K562 (cell line): ENCODE data around the gene RBMS3. TPM values are rescaled to one million over a fixed set of nuclear protein-coding genes. Genes with fewer than 3 reads are reported as not detected.

Source experiments
- ATAC-seq: fragments of 200-7000 bp; cut with Tn5 transposase; 3 replicates; pipeline ENCODE4 v1.9.1; 2020; ENCODE audit warnings: moderate library complexity
- BruUV-seq: library from RNA; stranded (reverse); fragments of 400-500 nt; replicated peaks from 2 replicates; lab custom pipeline; 2021; lab: Mats Ljungman, UMichigan
- CTCF ChIA-PET: fragments of 300-600 bp; formaldehyde crosslinking; extraction: SDS; loops from one replicate; lab custom pipeline; 2021; ENCODE audit warnings: low intra/inter-chr PET ratio; lab: Yijun Ruan, JAX
- POLR2A ChIA-PET: fragments of 300-600, 350-650 bp; sonication (Branson Sonifier 250); formaldehyde crosslinking; extraction: SDS; loops from one replicate; lab custom pipeline; 2021; ENCODE audit warnings: antibody characterized with exemption, inconsistent platforms; lab: Yijun Ruan, JAX
- DNase-seq, 4 experiments: peaks; one replicate each; pipeline versions ENCODE4 v3.0.0 to v3.0.0-alpha.2; 2011 to 2018; ENCODE audit warnings: low spot score in 3 of 4, mixed read lengths in 3 of 4; ENCODE audit errors: extremely low read depth in 1 of 4
- FAIRE-seq: peaks from 2 replicates; lab custom pipeline; 2011; peaks lifted over from hg19 to GRCh38; lab: Jason Lieb, UNC
- H2AFZ ChIP-seq: 2 replicates; pipeline ENCODE4 v1.6.0; 2011; ENCODE audit warnings: low read depth, low read length, control low read depth, inconsistent platforms
- H3K27ac ChIP-seq: fragments of 200-600 bp; 3 replicates; pipeline ENCODE4 v1.8.0; 2011; ENCODE audit warnings: low read depth, mild to moderate bottlenecking, control low read depth, inconsistent platforms, low read length, moderate library complexity, mixed read lengths; ENCODE audit errors: extremely low read depth
- H3K27me3 ChIP-seq, 2 experiments: fragments of 300-600 bp in 1 of 2; 2 replicates in 1 of 2; 3 replicates in 1 of 2; pipeline versions ENCODE4 v1.6.0 to v1.8.0; 2011; ENCODE audit warnings: inconsistent platforms in 2 of 2, low read length in 2 of 2, mild to moderate bottlenecking in 1 of 2, mixed read lengths in 1 of 2, moderate library complexity in 1 of 2; ENCODE audit not compliant: control insufficient read depth in 2 of 2, insufficient read depth in 2 of 2
- H3K36me3 ChIP-seq: fragments of 300-600 bp; 3 replicates; pipeline ENCODE4 v1.8.0; 2011; ENCODE audit warnings: mild to moderate bottlenecking, low read length, inconsistent platforms; ENCODE audit not compliant: control insufficient read depth, insufficient read depth
- H3K4me1 ChIP-seq, 2 experiments: fragments of 200-600 bp in 1 of 2; replicated peaks in 1 of 2; 2 replicates in 1 of 2; 3 replicates in 1 of 2; pipeline versions ENCODE4 v1.5.1 to v1.8.0; 2011; ENCODE audit warnings: inconsistent platforms in 2 of 2, low read length in 2 of 2, mild to moderate bottlenecking in 1 of 2, mixed read lengths in 1 of 2, moderate library complexity in 1 of 2; ENCODE audit not compliant: control insufficient read depth in 2 of 2, insufficient read depth in 2 of 2
- H3K4me2 ChIP-seq: 2 replicates; pipeline ENCODE4 v1.6.1; 2011; ENCODE audit warnings: low read length, control low read depth, inconsistent platforms, mixed read lengths; ENCODE audit not compliant: insufficient read depth
- H3K4me3 ChIP-seq: fragments of 200-600 bp; sonication (generic), shearing (Covaris generic); 2 replicates; pipeline ENCODE4 v1.5.1; 2016; ENCODE audit warnings: control low read depth, inconsistent platforms
- H3K79me2 ChIP-seq: fragments of 200-600 bp; 3 replicates; pipeline ENCODE4 v1.8.0; 2011; ENCODE audit warnings: low read length, inconsistent platforms; ENCODE audit not compliant: control insufficient read depth, insufficient read depth
- H3K9ac ChIP-seq, 2 experiments: 2 replicates each; pipeline versions ENCODE4 v1.6.0 to v1.6.1; 2011; ENCODE audit warnings: low read depth in 2 of 2, low read length in 2 of 2, control low read depth in 1 of 2, inconsistent platforms in 1 of 2, mild to moderate bottlenecking in 1 of 2, mixed read lengths in 1 of 2; ENCODE audit not compliant: insufficient read depth in 1 of 2
- H3K9me1 ChIP-seq: one replicate; pipeline ENCODE4 v1.6.0; 2011; ENCODE audit warnings: inconsistent platforms, mild to moderate bottlenecking, low read length, moderate library complexity; ENCODE audit not compliant: control insufficient read depth, insufficient read depth
- H3K9me3 ChIP-seq: replicated peaks from 2 replicates; pipeline ENCODE4 v1.5.1; 2011; ENCODE audit warnings: low read depth, low read length, inconsistent platforms; ENCODE audit not compliant: control insufficient read depth, insufficient read depth
- H4K20me1 ChIP-seq: replicated peaks from 2 replicates; pipeline ENCODE4 v1.6.1; 2011; ENCODE audit warnings: low read length, inconsistent platforms, mixed read lengths; ENCODE audit not compliant: control insufficient read depth, insufficient read depth
- CLOCK ChIP-seq: fragments of 250-450 bp; sonication (Bioruptor Pico); IDR thresholded peaks from 2 replicates; pipeline ENCODE4 v1.4.0; 2020; ENCODE audit warnings: mild to moderate bottlenecking, moderate library complexity, borderline replicate concordance
- PHTF2 ChIP-seq: fragments of 250-450 bp; sonication (Bioruptor Pico); IDR thresholded peaks from 2 replicates; pipeline ENCODE4 v1.5.0; 2021; ENCODE audit warnings: mild to moderate bottlenecking
- SMARCE1 ChIP-seq: fragments of 450-650 bp; IDR thresholded peaks from 2 replicates; pipeline ENCODE4 v1.7.1; 2016; ENCODE audit warnings: mild to moderate bottlenecking
- ZNF384 ChIP-seq: IDR thresholded peaks from 2 replicates; pipeline ENCODE4 v1.6.1; 2012; ENCODE audit warnings: low read depth, low read length, improper control_type of control experiment
- ZNF398 ChIP-seq: fragments of 250-450 bp; sonication (Bioruptor Pico); IDR thresholded peaks from 2 replicates; pipeline ENCODE4 v1.8.0; 2021; ENCODE audit warnings: moderate library complexity, mild to moderate bottlenecking, inconsistent platforms
- WGBS: fragments of 100-300 bp; shearing (Covaris generic); methylation state at CpG from one replicate; pipeline ENCODE4 v1.1.6; 2016; ENCODE audit warnings: low coverage, mixed read lengths; ENCODE audit not compliant: insufficient coverage; ENCODE audit errors: missing lambda C conversion rate; 5-methylcytosine and 5-hydroxymethylcytosine counted together
- in situ Hi-C: fragments of 300-500 bp; cut with MboI; formaldehyde crosslinking; loops from 4 replicates; pipeline ENCODE4 v1.15.0; 2018; ENCODE audit warnings: inconsistent platforms, mixed read lengths
- intact Hi-C: fragments of 100-400 bp; cut with micrococcal nuclease; formaldehyde crosslinking; loops from 2 replicates; pipeline ENCODE4 v1.14.2; 2022
- polyA plus RNA-seq, 8 experiments: library from polyadenylated mRNA; depleted of rRNA in 4 of 8; stranded (reverse) in 5 of 8; unstranded in 3 of 8; fragments of >200 nt; fragmentation: Nextera tagmentation in 2 of 8; fragmentation: Illumina TruSeq in 1 of 8; extraction: Ambion mirVana in 2 of 8; extraction: Trizol in 1 of 8; gene quantifications; 2 replicates each; pipeline versions ENCODE4 v1.2.1 to v1.2.3, GENCODE V29; 2011 to 2014; ENCODE audit warnings: inconsistent platforms in 1 of 8, missing spikeins in 1 of 8
- total RNA-seq, 7 experiments: library from RNA; depleted of rRNA in 6 of 7; stranded (reverse); fragments of >200 nt in 6 of 7; fragmentation: Illumina TruSeq in 2 of 7; extraction: Trizol in 2 of 7; gene quantifications; 2 replicates each; pipeline versions ENCODE4 v1.2.1 to v1.2.3, GENCODE V29; 2011 to 2021; ENCODE audit warnings: low replicate concordance in 1 of 7

Gene RBMS3
- total and polyA plus RNA-seq, 9 of the 15 experiments (the other 6 are each of a cell fraction or from before 2014, with no cell fraction given) = 0.20 TPM; not detected in 8

- Histone ChIP-seq H3K4me2 (no peak overlapping the region), H3K4me1 (no peaks in the 10 kb centered on the region), H3K27ac (no peak overlapping the region), H3K79me2 (no peaks in the 10 kb centered on the region), H3K9me3 (no peaks in the 10 kb centered on the region), H3K9ac (no peak overlapping the region), H3K9me1 (no peaks in the 10 kb centered on the region), H3K36me3 (no peaks in the 10 kb centered on the region), H3K4me3 (no peak overlapping the region), H3K27me3 (no peaks in the 10 kb centered on the region), H2AFZ (no peak overlapping the region), H4K20me1 (no peaks in the 10 kb centered on the region)
- FAIRE-seq (no peak), ATAC-seq (no peak), DNase-seq (no peak)
- no peak for TF ChIP-seq ZNF384
- in situ Hi-C loops = no loop called here
- CTCF ChIA-PET = no interaction called here
- intact Hi-C loops = no loop called here
- BruUV-seq = no TSS peak
- POLR2A ChIA-PET = no interaction called here
Measured at GRCh38 chr3:29822071-29822470, 541.2 kb downstream of the RBMS3 start.

GRCh38 chr3:29823233-29823632 is 542.4 kb downstream of the RBMS3 start:
- BruUV-seq = no TSS peak
- ATAC-seq (no peak), FAIRE-seq (no peak), DNase-seq (no peak)
- H3K4me1 ChIP-seq = no peaks in the 10 kb centered on the region
- H3K9ac ChIP-seq = no peak overlapping the region
- H3K4me3 ChIP-seq = no peak overlapping the region
- H4K20me1 ChIP-seq = no peaks in the 10 kb centered on the region
- no peaks in the 10 kb centered on the region for H3K79me2 ChIP-seq
- H3K9me1 ChIP-seq = no peaks in the 10 kb centered on the region
- H3K36me3 ChIP-seq = no peaks in the 10 kb centered on the region
- H2AFZ ChIP-seq = no peak overlapping the region
- no peaks in the 10 kb centered on the region for H3K9me3 ChIP-seq
- CTCF ChIA-PET = no interaction called here
- no peak overlapping the region for H3K4me2 ChIP-seq
- whole genome bisulfite sequencing = 0% methylated on average over 1 of the region's 1 CpG
- H3K27ac ChIP-seq = no peak overlapping the region
- TF ChIP-seq ZNF398 (CRISPR knock-in tag) (no peak), CLOCK (no peak), PHTF2 (CRISPR knock-in tag) (no peak), SMARCE1 (no peak)
- intact Hi-C loops (no loop called here), in situ Hi-C loops (no loop called here)
- POLR2A ChIA-PET = no interaction called here
- no peaks in the 10 kb centered on the region for H3K27me3 ChIP-seq
